Naive thymus-derived CD4-positive, alpha-beta T cell (primary cell): ENCODE results near the gene CEL. TPM values are rescaled to one million over a fixed set of nuclear protein-coding genes. Genes with fewer than 3 reads are reported as not detected.
"Not testable (repeated sequence)": the region's sequence is repeated elsewhere in the genome, so short reads cannot be mapped to it uniquely, and the experiment has no call there.

Source experiments
- ATAC-seq: fragments of 150-1000 bp; cut with Tn5 transposase; 2 replicates; pipeline ENCODE4 v1.10.0; 2021; ENCODE audit warnings: mild to moderate bottlenecking, moderate library complexity
- CTCF ChIA-PET: fragments of 350-600 bp; sonication (Branson Sonifier 250); formaldehyde crosslinking; loops from one replicate; lab custom pipeline; 2021; ENCODE audit warnings: antibody characterized with exemption; lab: Charles Lee
- POLR2A ChIA-PET: fragments of 350-600 bp; sonication (Branson Sonifier 250); formaldehyde crosslinking; loops from one replicate; lab custom pipeline; 2021; ENCODE audit warnings: antibody characterized with exemption, inconsistent platforms; lab: Charles Lee
- DNase-seq, 9 donors: peaks; one replicate each; pipeline versions ENCODE4 v3.0.0 to v3.0.0-alpha.2; 2020 to 2022; ENCODE audit warnings: mixed read lengths in 1 of 9
- H3K27ac ChIP-seq: one replicate; pipeline ENCODE4 v1.7.0; 2013; ENCODE audit warnings: mild to moderate bottlenecking, low read depth, low read length, moderate library complexity
- H3K27me3 ChIP-seq, 2 donors: one replicate each; pipeline ENCODE4 v1.7.0; 2013; ENCODE audit warnings: low read length in 2 of 2, mild to moderate bottlenecking in 2 of 2, moderate library complexity in 2 of 2; ENCODE audit not compliant: control insufficient read depth in 2 of 2, insufficient read depth in 2 of 2
- H3K36me3 ChIP-seq, 3 experiments: 1 replicate in 2 of 3; 2 replicates in 1 of 3; pipeline ENCODE4 v1.7.0; 2013; ENCODE audit warnings: low read length in 3 of 3, mild to moderate bottlenecking in 3 of 3, moderate library complexity in 1 of 3; ENCODE audit not compliant: insufficient read depth in 3 of 3, control insufficient read depth in 2 of 3
- H3K4me1 ChIP-seq, 2 donors: one replicate each; pipeline ENCODE4 v1.7.0; 2013; ENCODE audit warnings: low read length in 2 of 2, mild to moderate bottlenecking in 2 of 2, moderate library complexity in 1 of 2; ENCODE audit not compliant: control insufficient read depth in 2 of 2, insufficient read depth in 2 of 2
- H3K4me3 ChIP-seq: 2 replicates; pipeline ENCODE4 v1.7.0; 2013; ENCODE audit warnings: mild to moderate bottlenecking, low read length
- H3K9me3 ChIP-seq, 3 experiments: 1 replicate in 2 of 3; 2 replicates in 1 of 3; pipeline ENCODE4 v1.7.0; 2013; ENCODE audit warnings: low read length in 3 of 3; ENCODE audit not compliant: control insufficient read depth in 2 of 3
- H3K27ac Mint-ChIP-seq, 9 donors: one replicate each; pipeline ENCODE4 v1.8.0; 2020 to 2022; ENCODE audit warnings: mixed read lengths in 9 of 9, mild to moderate bottlenecking in 8 of 9, moderate library complexity in 5 of 9, inconsistent platforms in 2 of 9
- H3K27me3 Mint-ChIP-seq, 5 donors: one replicate each; pipeline ENCODE4 v1.8.0; 2021 to 2022; ENCODE audit warnings: mixed read lengths in 5 of 5, mild to moderate bottlenecking in 1 of 5
- H3K36me3 Mint-ChIP-seq, 5 donors: one replicate each; pipeline ENCODE4 v1.8.0; 2020 to 2022; ENCODE audit warnings: mixed read lengths in 5 of 5, mild to moderate bottlenecking in 3 of 5, inconsistent platforms in 1 of 5
- H3K4me1 Mint-ChIP-seq, 7 donors: one replicate each; pipeline ENCODE4 v1.8.0; 2020 to 2022; ENCODE audit warnings: mixed read lengths in 7 of 7, mild to moderate bottlenecking in 3 of 7, inconsistent platforms in 1 of 7
- H3K4me3 Mint-ChIP-seq, 10 donors: one replicate each; pipeline ENCODE4 v1.8.0; 2020 to 2022; ENCODE audit warnings: mild to moderate bottlenecking in 10 of 10, mixed read lengths in 10 of 10, moderate library complexity in 6 of 10, inconsistent platforms in 2 of 10
- H3K9me3 Mint-ChIP-seq, 11 donors: one replicate each; pipeline ENCODE4 v1.8.0; 2020 to 2022; ENCODE audit warnings: mixed read lengths in 11 of 11, mild to moderate bottlenecking in 4 of 11, inconsistent platforms in 1 of 11, moderate library complexity in 1 of 11
- intact Hi-C, 2 donors: fragments of 100-400 bp; cut with micrococcal nuclease; formaldehyde crosslinking; loops; one replicate each; pipeline ENCODE4 v1.15.1; 2023
- polyA plus RNA-seq, 2 donors: library from polyadenylated mRNA; unstranded; fragments of 300-500 nt; fragmentation: Illumina TruSeq; gene quantifications; one replicate each; pipeline ENCODE4 v1.2.3, GENCODE V29; 2021
- total RNA-seq, 6 experiments: library from RNA in 5 of 6; stranded (reverse) in 5 of 6; gene quantifications; 1 replicate in 5 of 6; 2 replicates in 1 of 6; pipeline ENCODE4 v1.2.3 and lab custom pipeline; 2021 to 2026

CEL gene
- total and polyA plus RNA-seq, 7 experiments from 2014 or later: 0.32 to 2.3 (median 2.2) TPM; not detected in 2

DNA sequence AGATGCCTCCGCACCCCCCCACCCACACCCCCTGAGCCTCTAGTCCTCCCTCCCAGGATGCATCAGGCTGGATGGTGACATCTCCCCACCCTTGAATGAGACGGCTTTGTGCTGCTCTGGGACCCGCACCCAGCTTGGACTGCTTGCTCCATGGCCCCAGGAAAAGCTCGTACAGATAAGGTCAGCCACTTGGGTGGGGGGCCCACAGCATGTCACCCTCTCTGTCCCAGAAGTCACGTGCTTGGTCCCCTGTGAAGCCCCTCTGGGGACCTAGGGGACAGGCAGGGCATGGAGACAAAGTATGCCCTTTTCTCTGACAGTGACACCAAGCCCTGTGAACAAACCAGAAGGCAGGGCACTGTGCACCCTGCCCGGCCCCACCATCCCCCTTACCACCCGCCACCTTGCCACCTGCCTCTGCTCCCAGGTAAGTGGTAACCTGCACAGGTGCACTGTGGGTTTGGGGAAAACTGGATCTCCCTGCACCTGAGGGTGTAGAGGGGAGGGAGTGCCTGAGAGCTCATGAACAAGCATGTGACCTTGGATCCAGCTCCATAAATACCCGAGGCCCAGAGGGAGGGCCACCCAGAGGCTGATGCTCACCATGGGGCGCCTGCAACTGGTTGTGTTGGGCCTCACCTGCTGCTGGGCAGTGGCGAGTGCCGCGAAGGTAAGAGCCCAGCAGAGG is 20.3 kb downstream of the CEL start:
- H3K36me3 ChIP-seq, H3K4me3 ChIP-seq, H3K4me3 Mint-ChIP-seq, H3K36me3 Mint-ChIP-seq, POLR2A ChIA-PET, DNase-seq, intact Hi-C loops, H3K9me3 Mint-ChIP-seq, ATAC-seq, CTCF ChIA-PET, H3K4me1 Mint-ChIP-seq, H3K27me3 ChIP-seq, H3K4me1 ChIP-seq, H3K9me3 ChIP-seq, H3K27ac ChIP-seq, H3K27ac Mint-ChIP-seq: not testable (repeated sequence)
- peaks cover 0 to 13% (median 0%) of the 10 kb centered on the region in 5 donors for H3K27me3 Mint-ChIP-seq

DNA sequence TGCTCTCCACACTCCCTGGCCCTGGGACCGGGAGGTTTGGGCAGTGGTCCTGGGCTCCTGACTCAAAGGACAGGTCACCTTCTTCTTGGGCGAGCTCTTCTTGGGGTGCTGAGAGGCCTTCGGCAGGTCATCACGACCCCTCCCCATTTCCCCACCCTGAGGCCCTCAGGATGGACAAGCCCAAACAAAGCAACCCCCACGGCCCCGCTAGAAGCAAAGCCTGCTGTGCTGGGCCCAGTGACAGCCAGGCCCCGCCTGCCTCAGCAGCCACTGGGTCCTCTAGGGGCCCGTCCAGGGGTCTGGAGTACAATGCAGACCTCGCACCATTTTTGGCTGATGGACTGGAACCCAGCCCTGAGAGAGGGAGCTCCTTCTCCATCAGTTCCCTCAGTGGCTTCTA is 21.9 kb downstream of the CEL start:
- DNase-seq, H3K9me3 Mint-ChIP-seq, POLR2A ChIA-PET, H3K27ac Mint-ChIP-seq, ATAC-seq, CTCF ChIA-PET, H3K36me3 ChIP-seq, H3K36me3 Mint-ChIP-seq, H3K9me3 ChIP-seq, H3K4me1 ChIP-seq, H3K27ac ChIP-seq, H3K27me3 ChIP-seq, H3K4me3 ChIP-seq, intact Hi-C loops, H3K4me1 Mint-ChIP-seq, H3K4me3 Mint-ChIP-seq, H3K27me3 Mint-ChIP-seq: not testable (repeated sequence)

DNA sequence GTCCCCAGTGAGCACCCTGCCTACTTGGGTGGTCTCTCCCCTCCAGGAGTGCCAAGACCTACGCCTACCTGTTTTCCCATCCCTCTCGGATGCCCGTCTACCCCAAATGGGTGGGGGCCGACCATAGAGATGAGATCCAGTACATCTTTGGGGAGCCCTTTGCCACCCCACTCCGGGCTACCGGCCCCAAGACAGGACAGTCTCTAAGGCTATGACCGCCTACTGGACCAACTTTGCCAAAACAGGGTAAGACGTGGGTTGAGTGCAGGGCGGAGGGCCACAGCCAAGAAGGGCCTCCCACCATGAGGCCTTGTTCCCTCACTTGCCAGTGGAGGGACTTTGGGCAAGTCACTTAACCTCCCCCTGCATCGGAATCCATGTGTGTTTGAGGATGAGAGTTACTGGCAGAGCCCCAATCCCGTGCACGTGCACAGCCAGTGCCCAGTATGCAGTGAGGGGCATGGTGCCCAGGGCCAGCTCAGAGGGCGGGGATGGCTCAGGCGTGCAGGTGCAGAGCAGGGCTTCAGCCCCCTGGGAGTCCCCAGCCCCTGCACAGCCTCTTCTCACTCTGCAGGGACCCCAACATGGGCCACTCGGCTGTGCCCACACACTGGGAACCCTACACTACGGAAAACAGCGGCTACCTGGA is 24.6 kb downstream of the CEL start:
- H3K4me1 Mint-ChIP-seq, CTCF ChIA-PET, H3K27ac ChIP-seq, H3K9me3 Mint-ChIP-seq, H3K27ac Mint-ChIP-seq, H3K27me3 Mint-ChIP-seq, H3K4me1 ChIP-seq, H3K9me3 ChIP-seq, H3K4me3 Mint-ChIP-seq, H3K36me3 Mint-ChIP-seq, H3K4me3 ChIP-seq, H3K36me3 ChIP-seq, DNase-seq, ATAC-seq, H3K27me3 ChIP-seq, POLR2A ChIA-PET, intact Hi-C loops: not testable (repeated sequence)

DNA sequence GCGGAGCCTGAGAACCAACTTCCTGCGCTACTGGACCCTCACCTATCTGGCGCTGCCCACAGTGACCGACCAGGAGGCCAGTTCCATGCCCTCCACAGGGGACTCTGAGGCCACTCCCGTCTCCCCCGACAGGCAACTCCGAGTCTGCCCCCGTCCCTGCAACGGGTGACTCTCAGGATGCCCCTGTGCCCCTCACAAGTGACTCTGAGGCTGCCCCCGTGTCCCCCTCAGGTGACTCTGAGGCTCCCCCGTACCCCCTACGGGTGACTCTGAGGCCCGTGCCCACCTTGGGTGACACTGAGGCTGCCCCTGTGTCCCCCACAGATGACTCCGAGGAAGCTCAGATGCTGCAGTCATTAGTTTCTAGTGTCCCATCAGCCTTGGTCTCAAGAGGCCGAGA is 25.1 kb downstream of the CEL start:
- Histone ChIP-seq H3K4me1 (no peaks in the 10 kb centered on the region), H3K27ac (no peak overlapping the region), H3K27me3 (no peaks in the 10 kb centered on the region), H3K9me3 (no peaks in the 10 kb centered on the region), H3K4me3 (no peak overlapping the region), H3K36me3 (no peaks in the 10 kb centered on the region)
- H3K36me3 Mint-ChIP-seq: no peaks in the 10 kb centered on the region
- H3K9me3 Mint-ChIP-seq: peaks cover 0 to 2% (median 0%) of the 10 kb centered on the region in 11 donors
- H3K4me1 Mint-ChIP-seq: no peaks in the 10 kb centered on the region
- intact Hi-C loops: no loop called here
- H3K27ac Mint-ChIP-seq: no peak overlapping the region
- no peak overlapping the region for H3K4me3 Mint-ChIP-seq
- POLR2A ChIA-PET: no interaction called here
- ATAC-seq: no peak
- H3K27me3 Mint-ChIP-seq: no peaks in the 10 kb centered on the region
- DNase-seq: no peak
- CTCF ChIA-PET: no interaction called here

DNA sequence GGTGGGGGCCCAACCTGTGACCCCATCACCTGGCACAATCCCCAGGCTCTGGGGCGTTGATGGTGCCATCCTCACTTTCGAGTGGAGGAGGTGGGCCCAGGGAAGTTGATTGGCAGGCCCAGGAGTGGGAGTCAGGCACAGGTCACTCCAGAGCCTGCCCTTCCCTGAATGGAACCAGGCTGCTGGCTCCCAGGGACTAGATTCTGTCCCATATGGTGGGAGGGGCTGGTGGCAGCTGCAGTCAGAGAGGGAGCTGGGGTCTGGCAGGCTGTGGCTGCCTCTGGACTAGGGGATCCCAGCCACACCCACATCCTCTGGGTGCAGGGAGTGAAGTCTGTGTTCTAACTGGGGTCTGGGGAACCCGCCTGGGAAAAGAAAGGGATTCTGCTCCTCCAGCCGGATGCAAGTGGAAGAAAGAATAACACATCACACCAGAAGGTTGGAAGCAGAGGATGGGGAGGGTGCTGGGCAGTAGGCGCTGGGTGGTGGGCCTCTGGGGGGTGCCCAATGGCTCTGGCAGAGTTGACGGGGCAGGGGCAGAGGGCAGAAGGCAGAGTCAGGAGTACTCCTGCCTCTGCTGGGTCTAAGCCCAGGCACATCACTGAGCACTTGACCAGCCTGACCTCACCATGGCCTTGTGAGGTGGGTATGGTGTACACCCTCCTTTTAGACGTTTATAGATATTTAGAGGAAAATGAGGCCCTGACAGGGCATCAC is 25.8 kb downstream of the CEL start:
- CTCF ChIA-PET: no interaction called here
- no peak overlapping the region for H3K4me3 Mint-ChIP-seq
- no peaks in the 10 kb centered on the region for H3K27me3 ChIP-seq
- intact Hi-C loops: no loop called here
- H3K9me3 Mint-ChIP-seq: peaks cover 0 to 2% (median 0%) of the 10 kb centered on the region in 11 donors
- H3K27ac Mint-ChIP-seq: no peak overlapping the region
- H3K4me1 ChIP-seq: no peaks in the 10 kb centered on the region
- no peaks in the 10 kb centered on the region for H3K36me3 ChIP-seq
- no peaks in the 10 kb centered on the region for H3K9me3 ChIP-seq
- H3K4me3 ChIP-seq: no peak overlapping the region
- no peak for DNase-seq
- H3K36me3 Mint-ChIP-seq: no peaks in the 10 kb centered on the region
- H3K27me3 Mint-ChIP-seq: no peaks in the 10 kb centered on the region
- ATAC-seq: no peak
- POLR2A ChIA-PET: no interaction called here
- H3K27ac ChIP-seq: no peak overlapping the region
- H3K4me1 Mint-ChIP-seq: no peaks in the 10 kb centered on the region

DNA sequence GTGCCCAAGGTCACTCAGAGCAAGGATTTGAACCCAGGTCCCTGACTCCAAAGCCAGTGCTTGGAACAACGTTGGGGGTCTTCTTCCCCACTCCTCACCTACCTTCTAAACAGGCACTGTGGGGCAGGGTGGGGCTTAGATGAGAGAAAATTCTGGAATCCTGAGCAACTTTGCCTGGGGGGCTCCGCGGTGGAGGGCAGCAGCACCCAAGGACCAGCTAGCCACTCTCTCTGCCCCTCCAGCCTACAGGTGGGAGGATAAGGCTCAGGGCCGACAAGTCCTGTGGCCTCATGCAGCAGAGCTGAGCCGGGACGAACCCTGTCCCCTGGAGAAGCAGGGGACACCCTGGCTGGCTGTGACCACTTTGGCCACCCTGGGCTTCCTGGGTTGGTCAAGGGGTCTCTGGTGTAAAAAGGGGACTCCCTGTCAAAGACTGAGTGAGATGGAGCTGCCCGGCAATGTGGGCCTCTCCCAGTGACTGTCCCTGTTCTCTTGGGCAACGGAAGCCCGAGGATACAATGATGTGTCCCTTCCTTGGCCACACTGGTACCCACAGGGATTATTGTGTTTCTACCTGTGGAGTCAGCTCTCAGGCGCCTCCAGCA is 26.5 kb downstream of the CEL start:
- Histone ChIP-seq H3K4me1 (no peaks in the 10 kb centered on the region), H3K36me3 (no peaks in the 10 kb centered on the region), H3K27me3 (no peaks in the 10 kb centered on the region), H3K9me3 (no peaks in the 10 kb centered on the region), H3K27ac (no peak overlapping the region), H3K4me3 (no peak overlapping the region)
- intact Hi-C loops: no loop called here
- ChIA-PET POLR2A (no interaction called here), CTCF (no interaction called here)
- Mint-ChIP-seq H3K36me3 (no peaks in the 10 kb centered on the region), H3K4me3 (no peak overlapping the region), H3K27me3 (no peaks in the 10 kb centered on the region), H3K27ac (no peak overlapping the region), H3K9me3 (peaks cover 0 to 2% (median 0%) of the 10 kb centered on the region in 11 donors), H3K4me1 (no peaks in the 10 kb centered on the region)
- ATAC-seq (no peak), DNase-seq (no peak)
